ENCODE results near the gene CD101. TPM values are rescaled to one million over a fixed set of nuclear protein-coding genes. Genes with fewer than 3 reads are reported as not detected.

Gene CD101
- total and polyA plus RNA-seq, 4 experiments from 2014 or later, result 2.1 to 9.1 (median 3.9) TPM

GRCh38 chr1:117067533-117068370 lies 66.2 kb downstream of the CD101 start:
- Histone ChIP-seq H3K4me3 (ENCODE audit: low read length in 2 of 2) (no peak overlapping the region), H3K9me3 (ENCODE audit: control insufficient read depth in 1 of 2, low read length in 2 of 2) (no peaks in the 10 kb centered on the region), H3K27ac (ENCODE audit: low read depth, low read length) (no peak overlapping the region), H3K27me3 (ENCODE audit: insufficient read depth, low read length) (no peaks in the 10 kb centered on the region), H3K4me1 (ENCODE audit: insufficient read depth, low read length) (peaks cover 7% of the 10 kb centered on the region), H3K36me3 (ENCODE audit: insufficient read depth, low read length) (no peaks in the 10 kb centered on the region)
- intact Hi-C loops (cut with micrococcal nuclease), result loop anchor here (1.0 to 10.0 kb wide), 4 partner anchors 61 to 827 kb away; partner anchors contain the start of gene MAN1A2
- H3K27ac Mint-ChIP-seq, result no peak overlapping the region
- H3K27me3 Mint-ChIP-seq, result no peaks in the 10 kb centered on the region
- CTCF ChIA-PET (ENCODE audit: partially characterized antibody), result interaction anchor here (0.6 to 10.1 kb wide), 20 partner anchors 10 to 839 kb away, joined by 3 to 111 read pairs (median 4); partner anchors contain the start of gene CD2
- POLR2A ChIA-PET (ENCODE audit: partially characterized antibody), result interaction anchor here (1.0 to 1.2 kb wide), 2 partner anchors 26 to 61 kb away, joined by 3 to 4 read pairs; no protein-coding TSS in a partner anchor
- H3K4me3 Mint-ChIP-seq, result no peak overlapping the region
- DNase-seq, result peak in 4 of 5 donors; percentile 22 to 45 (median 40)
- no peaks in the 10 kb centered on the region for H3K9me3 Mint-ChIP-seq
- peaks cover 16 to 26% of the 10 kb centered on the region in 2 donors for H3K36me3 Mint-ChIP-seq
- peaks cover 8 to 23% (median 17%) of the 10 kb centered on the region in 4 donors for H3K4me1 Mint-ChIP-seq

GRCh38 chr1:117068580-117068979 lies 67.0 kb downstream of the CD101 start:
- H3K36me3 Mint-ChIP-seq, result peaks cover 14 to 20% of the 10 kb centered on the region in 2 donors
- H3K27me3 Mint-ChIP-seq, result no peaks in the 10 kb centered on the region
- H3K27me3 ChIP-seq (ENCODE audit: insufficient read depth, low read length), result no peaks in the 10 kb centered on the region
- ChIA-PET POLR2A (ENCODE audit: partially characterized antibody) (interaction anchor here (1.0 kb wide), 1 partner anchor 8 kb away, joined by 4 read pairs; the partner anchor contains the start of gene TTF2), CTCF (ENCODE audit: partially characterized antibody) (interaction anchor here (0.6 to 10.1 kb wide), 12 partner anchors 9 to 839 kb away, joined by 3 to 111 read pairs (median 5); partner anchors contain the start of gene TTF2)
- no peak overlapping the region for H3K27ac ChIP-seq (ENCODE audit: low read depth, low read length)
- H3K4me1 ChIP-seq (ENCODE audit: insufficient read depth, low read length), result no peaks in the 10 kb centered on the region
- H3K9me3 Mint-ChIP-seq, result no peaks in the 10 kb centered on the region
- intact Hi-C loops (cut with micrococcal nuclease), result loop anchor here (2.0 to 10.0 kb wide), 2 partner anchors 296 to 690 kb away; partner anchors contain the start of gene MAN1A2
- H3K9me3 ChIP-seq (ENCODE audit: control insufficient read depth in 1 of 2, low read length in 2 of 2), result no peaks in the 10 kb centered on the region
- DNase-seq, result no peak
- no peak overlapping the region for H3K27ac Mint-ChIP-seq
- peaks cover under 1% of the 10 kb centered on the region for H3K36me3 ChIP-seq (ENCODE audit: insufficient read depth, low read length)
- no peak overlapping the region for H3K4me3 Mint-ChIP-seq
- peaks cover 6 to 26% (median 12%) of the 10 kb centered on the region in 4 donors for H3K4me1 Mint-ChIP-seq
- H3K4me3 ChIP-seq (ENCODE audit: low read length in 2 of 2), result no peak overlapping the region

- H3K4me3 ChIP-seq (ENCODE audit: low read length in 2 of 2), result no peak overlapping the region
- H3K4me3 Mint-ChIP-seq, result no peak overlapping the region
- POLR2A ChIA-PET (ENCODE audit: partially characterized antibody), result interaction anchor here (1.0 kb wide), 1 partner anchor 9 kb away, joined by 4 read pairs; the partner anchor contains the start of gene TTF2
- H3K27me3 Mint-ChIP-seq, result no peaks in the 10 kb centered on the region
- CTCF ChIA-PET (ENCODE audit: partially characterized antibody), result interaction anchor here (0.8 to 10.1 kb wide), 5 partner anchors 9 to 689 kb away, joined by 3 to 111 read pairs (median 5); partner anchors contain the start of gene TTF2
- no peaks in the 10 kb centered on the region for H3K27me3 ChIP-seq (ENCODE audit: insufficient read depth, low read length)
- H3K36me3 ChIP-seq (ENCODE audit: insufficient read depth, low read length), result peaks cover 8% of the 10 kb centered on the region
- H3K4me1 Mint-ChIP-seq, result peaks cover 2 to 26% (median 9%) of the 10 kb centered on the region in 4 donors
- intact Hi-C loops (cut with micrococcal nuclease), result loop anchor here (2.0 to 10.0 kb wide), 2 partner anchors 295 to 689 kb away; partner anchors contain the start of gene MAN1A2
- H3K27ac Mint-ChIP-seq, result peak overlapping the region in 2 of 7 donors; percentile 10 to 43
- H3K27ac ChIP-seq (ENCODE audit: low read depth, low read length), result no peak overlapping the region
- H3K9me3 ChIP-seq (ENCODE audit: control insufficient read depth in 1 of 2, low read length in 2 of 2), result no peaks in the 10 kb centered on the region
- H3K4me1 ChIP-seq (ENCODE audit: insufficient read depth, low read length), result no peaks in the 10 kb centered on the region
- DNase-seq, result no peak
- H3K9me3 Mint-ChIP-seq, result no peaks in the 10 kb centered on the region
- peaks cover 17 to 19% of the 10 kb centered on the region in 2 donors for H3K36me3 Mint-ChIP-seq
These were observed 67.8 kb downstream of the CD101 start for GRCh38 chr1:117069220-117069844.

- ChIA-PET POLR2A (ENCODE audit: partially characterized antibody) (no interaction called here), CTCF (ENCODE audit: partially characterized antibody) (interaction anchor here (0.7 to 10.1 kb wide), 5 partner anchors 10 to 333 kb away, joined by 3 to 111 read pairs (median 4); partner anchors contain the start of gene TTF2)
- H3K36me3 Mint-ChIP-seq, result peaks cover 22 to 24% of the 10 kb centered on the region in 2 donors
- no peaks in the 10 kb centered on the region for H3K4me1 ChIP-seq (ENCODE audit: insufficient read depth, low read length)
- no peaks in the 10 kb centered on the region for H3K9me3 Mint-ChIP-seq
- no peak overlapping the region for H3K27ac Mint-ChIP-seq
- no peak for DNase-seq
- peaks cover 10% of the 10 kb centered on the region for H3K36me3 ChIP-seq (ENCODE audit: insufficient read depth, low read length)
- H3K4me3 Mint-ChIP-seq, result no peak overlapping the region
- no peak overlapping the region for H3K4me3 ChIP-seq (ENCODE audit: low read length in 2 of 2)
- H3K27me3 ChIP-seq (ENCODE audit: insufficient read depth, low read length), result no peaks in the 10 kb centered on the region
- H3K9me3 ChIP-seq (ENCODE audit: control insufficient read depth in 1 of 2, low read length in 2 of 2), result no peaks in the 10 kb centered on the region
- intact Hi-C loops (cut with micrococcal nuclease), result no loop called here
- no peaks in the 10 kb centered on the region for H3K27me3 Mint-ChIP-seq
- H3K27ac ChIP-seq (ENCODE audit: low read depth, low read length), result no peak overlapping the region
- H3K4me1 Mint-ChIP-seq, result peaks cover 2 to 26% (median 9%) of the 10 kb centered on the region in 4 donors
These were observed 68.6 kb downstream of the CD101 start for GRCh38 chr1:117070124-117070523.

- Mint-ChIP-seq H3K4me1 (peaks cover 0 to 6% (median 0%) of the 10 kb centered on the region in 4 donors), H3K4me3 (no peak overlapping the region), H3K27me3 (no peaks in the 10 kb centered on the region), H3K27ac (peak overlapping the region in 1 of 7 donors; percentile 30), H3K36me3 (peaks cover 60 to 68% of the 10 kb centered on the region in 2 donors), H3K9me3 (no peaks in the 10 kb centered on the region)
- POLR2A ChIA-PET (ENCODE audit: partially characterized antibody), result no interaction called here
- CTCF ChIA-PET (ENCODE audit: partially characterized antibody), result interaction anchor here (1.1 to 1.5 kb wide), 2 partner anchors 9 to 10 kb away, joined by 3 to 8 read pairs; no protein-coding TSS in a partner anchor
- Histone ChIP-seq H3K36me3 (ENCODE audit: insufficient read depth, low read length) (peaks cover 48% of the 10 kb centered on the region), H3K4me3 (ENCODE audit: low read length in 2 of 2) (no peak overlapping the region), H3K27me3 (ENCODE audit: insufficient read depth, low read length) (no peaks in the 10 kb centered on the region), H3K9me3 (ENCODE audit: control insufficient read depth in 1 of 2, low read length in 2 of 2) (no peaks in the 10 kb centered on the region), H3K27ac (ENCODE audit: low read depth, low read length) (no peak overlapping the region), H3K4me1 (ENCODE audit: insufficient read depth, low read length) (no peaks in the 10 kb centered on the region)
- no peak for DNase-seq
- intact Hi-C loops (cut with micrococcal nuclease), result no loop called here
These were observed 75.1 kb downstream of the CD101 start for GRCh38 chr1:117076648-117077047.

GRCh38 chr1:117077267-117077666 lies 75.7 kb downstream of the CD101 start:
- no peaks in the 10 kb centered on the region for H3K27me3 Mint-ChIP-seq
- H3K36me3 ChIP-seq (ENCODE audit: insufficient read depth, low read length), result peaks cover 54% of the 10 kb centered on the region
- POLR2A ChIA-PET (ENCODE audit: partially characterized antibody), result no interaction called here
- no peak overlapping the region for H3K4me3 Mint-ChIP-seq
- intact Hi-C loops (cut with micrococcal nuclease), result no loop called here
- CTCF ChIA-PET (ENCODE audit: partially characterized antibody), result interaction anchor here (1.1 to 1.5 kb wide), 2 partner anchors 9 to 11 kb away, joined by 3 to 8 read pairs; no protein-coding TSS in a partner anchor
- no peak overlapping the region for H3K27ac Mint-ChIP-seq
- H3K4me3 ChIP-seq (ENCODE audit: low read length in 2 of 2), result no peak overlapping the region
- H3K36me3 Mint-ChIP-seq, result peaks cover 64 to 73% of the 10 kb centered on the region in 2 donors
- H3K9me3 Mint-ChIP-seq, result no peaks in the 10 kb centered on the region
- no peak overlapping the region for H3K27ac ChIP-seq (ENCODE audit: low read depth, low read length)
- H3K27me3 ChIP-seq (ENCODE audit: insufficient read depth, low read length), result no peaks in the 10 kb centered on the region
- H3K9me3 ChIP-seq (ENCODE audit: control insufficient read depth in 1 of 2, low read length in 2 of 2), result no peaks in the 10 kb centered on the region
- DNase-seq, result no peak
- H3K4me1 Mint-ChIP-seq, result peaks cover 0 to 4% (median 0%) of the 10 kb centered on the region in 4 donors
- H3K4me1 ChIP-seq (ENCODE audit: insufficient read depth, low read length), result no peaks in the 10 kb centered on the region

All from CD4-positive, alpha-beta memory T cell (primary cell).